SK-N-SH treated with all-trans-retinoic acid at 6 μM for 48 hours (cell line): ENCODE results near the gene PHACTR3.

Experiments
- ATAC-seq: fragments of 200-7000 bp; cut with Tn5 transposase; 3 replicates; pipeline ENCODE4 v1.9.1; 2020; ENCODE audit warnings: mild to moderate bottlenecking, moderate library complexity
- CSDC2 ChIP-seq: fragments of 250-450 bp; sonication (Bioruptor Pico); IDR thresholded peaks from 2 replicates; pipeline ENCODE4 v1.5.0; 2020; ENCODE audit warnings: mild to moderate bottlenecking, moderate library complexity
- ESRRG ChIP-seq: fragments of 250-450 bp; sonication (Bioruptor Pico); IDR thresholded peaks from 2 replicates; pipeline ENCODE4 v1.6.1; 2021; ENCODE audit warnings: mild to moderate bottlenecking
- GLIS3 ChIP-seq: fragments of 250-450 bp; sonication (Bioruptor Pico); IDR thresholded peaks from 2 replicates; pipeline ENCODE4 v1.5.0; 2020; ENCODE audit warnings: mild to moderate bottlenecking, moderate library complexity
- ISL1 ChIP-seq: fragments of 250-450 bp; sonication (Bioruptor Pico); IDR thresholded peaks from 2 replicates; pipeline ENCODE4 v2.1.2; 2022; ENCODE audit warnings: mild to moderate bottlenecking, moderate library complexity
- OSR1 ChIP-seq: fragments of 250-450 bp; sonication (Bioruptor Pico); IDR thresholded peaks from 2 replicates; pipeline ENCODE4 v1.8.0; 2022; ENCODE audit warnings: moderate library complexity, mild to moderate bottlenecking, inconsistent platforms
- PPARA ChIP-seq: fragments of 250-450 bp; sonication (Bioruptor Pico); IDR thresholded peaks from 2 replicates; pipeline ENCODE4 v1.5.0; 2020; ENCODE audit warnings: mild to moderate bottlenecking, borderline replicate concordance
- RARB ChIP-seq: fragments of 250-450 bp; sonication (Bioruptor Pico); IDR thresholded peaks from 2 replicates; pipeline ENCODE4 v1.8.0; 2021; ENCODE audit warnings: mild to moderate bottlenecking, moderate library complexity
- SNAI2 ChIP-seq: fragments of 250-450 bp; sonication (Bioruptor Pico); IDR thresholded peaks from 2 replicates; pipeline ENCODE4 v1.5.0; 2020; ENCODE audit warnings: mild to moderate bottlenecking, moderate library complexity
- TCF4 ChIP-seq: fragments of 250-450 bp; sonication (Bioruptor Pico); IDR thresholded peaks from 2 replicates; pipeline ENCODE4 v1.8.0; 2021; ENCODE audit warnings: mild to moderate bottlenecking, moderate library complexity, borderline replicate concordance
- TOX ChIP-seq: fragments of 250-450 bp; sonication (Bioruptor Pico); IDR thresholded peaks from 2 replicates; pipeline ENCODE4 v1.8.0; 2021; ENCODE audit warnings: mild to moderate bottlenecking, moderate library complexity, borderline replicate concordance
- TSHZ2 ChIP-seq: fragments of 250-450 bp; sonication (Bioruptor Pico); IDR thresholded peaks from 2 replicates; pipeline ENCODE4 v1.5.0; 2020; ENCODE audit warnings: mild to moderate bottlenecking, moderate library complexity
- ZFP3 ChIP-seq: fragments of 250-450 bp; sonication (Bioruptor Pico); IDR thresholded peaks from 2 replicates; pipeline ENCODE4 v1.5.0; 2020; ENCODE audit warnings: mild to moderate bottlenecking, moderate library complexity
- ZFP30 ChIP-seq: fragments of 450-650 bp; formaldehyde crosslinking; IDR thresholded peaks from 2 replicates; pipeline ENCODE4 v1.5.0; 2022; ENCODE audit warnings: mild to moderate bottlenecking, moderate library complexity
- ZNF70 ChIP-seq: fragments of 450-650 bp; formaldehyde crosslinking; IDR thresholded peaks from 2 replicates; pipeline ENCODE4 v1.5.0; 2020; ENCODE audit warnings: mild to moderate bottlenecking, moderate library complexity
- ZNF8 ChIP-seq: fragments of 450-650 bp; formaldehyde crosslinking; IDR thresholded peaks from 2 replicates; pipeline ENCODE4 v1.5.0; 2020; ENCODE audit warnings: mild to moderate bottlenecking, moderate library complexity
- TF ChIP-seq, protein P1 (sequence below): fragments of 250-450 bp; sonication (Bioruptor Pico); IDR thresholded peaks from 2 replicates; pipeline ENCODE4 v1.5.1; 2021; ENCODE audit warnings: mild to moderate bottlenecking, moderate library complexity
- TF ChIP-seq, protein P2 (sequence below): fragments of 250-450 bp; sonication (Bioruptor Pico); IDR thresholded peaks from 2 replicates; pipeline ENCODE4 v1.5.1; 2020; ENCODE audit warnings: low read depth, mild to moderate bottlenecking, moderate library complexity
- TF ChIP-seq, protein P3 (sequence below): fragments of 250-450 bp; sonication (Bioruptor Pico); IDR thresholded peaks from 2 replicates; pipeline ENCODE4 v1.8.0; 2020; ENCODE audit warnings: mild to moderate bottlenecking, moderate library complexity, borderline replicate concordance

PHACTR3 gene

DNA sequence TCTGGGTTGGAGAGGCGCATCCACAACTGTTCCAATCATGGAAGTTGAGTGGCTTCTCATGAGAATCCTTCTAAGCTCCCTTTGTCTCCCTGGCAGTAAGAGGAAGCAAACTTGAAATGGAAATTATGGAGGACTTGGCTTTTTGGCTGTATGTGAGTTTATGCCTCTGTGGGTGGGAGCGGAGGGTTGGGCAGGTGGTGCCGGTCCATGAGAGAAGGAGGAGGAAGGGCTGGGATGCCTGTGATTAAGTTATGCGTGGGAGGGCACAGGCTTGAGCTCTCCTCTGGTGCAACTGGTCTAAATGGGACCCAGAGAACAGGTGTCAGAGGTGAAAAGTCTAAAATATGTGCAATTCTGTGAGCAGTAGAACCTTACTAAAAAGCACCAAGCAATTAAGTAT lies 2.2 kb downstream of the PHACTR3 start:
- TF ChIP-seq, protein P1, sequence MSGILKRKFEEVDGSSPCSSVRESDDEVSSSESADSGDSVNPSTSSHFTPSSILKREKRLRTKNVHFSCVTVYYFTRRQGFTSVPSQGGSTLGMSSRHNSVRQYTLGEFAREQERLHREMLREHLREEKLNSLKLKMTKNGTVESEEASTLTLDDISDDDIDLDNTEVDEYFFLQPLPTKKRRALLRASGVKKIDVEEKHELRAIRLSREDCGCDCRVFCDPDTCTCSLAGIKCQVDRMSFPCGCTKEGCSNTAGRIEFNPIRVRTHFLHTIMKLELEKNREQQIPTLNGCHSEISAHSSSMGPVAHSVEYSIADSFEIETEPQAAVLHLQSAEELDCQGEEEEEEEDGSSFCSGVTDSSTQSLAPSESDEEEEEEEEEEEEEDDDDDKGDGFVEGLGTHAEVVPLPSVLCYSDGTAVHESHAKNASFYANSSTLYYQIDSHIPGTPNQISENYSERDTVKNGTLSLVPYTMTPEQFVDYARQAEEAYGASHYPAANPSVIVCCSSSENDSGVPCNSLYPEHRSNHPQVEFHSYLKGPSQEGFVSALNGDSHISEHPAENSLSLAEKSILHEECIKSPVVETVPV (CRISPR knock-in tag), result no peak
- TF ChIP-seq GLIS3 (CRISPR knock-in tag), result no peak
- TF ChIP-seq ZNF8 (CRISPR knock-in tag), result no peak
- TF ChIP-seq ZFP3 (CRISPR knock-in tag), result no peak
- TF ChIP-seq, protein P2, sequence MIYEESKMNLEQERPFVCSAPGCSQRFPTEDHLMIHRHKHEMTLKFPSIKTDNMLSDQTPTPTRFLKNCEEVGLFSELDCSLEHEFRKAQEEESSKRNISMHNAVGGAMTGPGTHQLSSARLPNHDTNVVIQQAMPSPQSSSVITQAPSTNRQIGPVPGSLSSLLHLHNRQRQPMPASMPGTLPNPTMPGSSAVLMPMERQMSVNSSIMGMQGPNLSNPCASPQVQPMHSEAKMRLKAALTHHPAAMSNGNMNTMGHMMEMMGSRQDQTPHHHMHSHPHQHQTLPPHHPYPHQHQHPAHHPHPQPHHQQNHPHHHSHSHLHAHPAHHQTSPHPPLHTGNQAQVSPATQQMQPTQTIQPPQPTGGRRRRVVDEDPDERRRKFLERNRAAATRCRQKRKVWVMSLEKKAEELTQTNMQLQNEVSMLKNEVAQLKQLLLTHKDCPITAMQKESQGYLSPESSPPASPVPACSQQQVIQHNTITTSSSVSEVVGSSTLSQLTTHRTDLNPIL, result no peak
- TF ChIP-seq CSDC2, result no peak
- TF ChIP-seq, protein P3, sequence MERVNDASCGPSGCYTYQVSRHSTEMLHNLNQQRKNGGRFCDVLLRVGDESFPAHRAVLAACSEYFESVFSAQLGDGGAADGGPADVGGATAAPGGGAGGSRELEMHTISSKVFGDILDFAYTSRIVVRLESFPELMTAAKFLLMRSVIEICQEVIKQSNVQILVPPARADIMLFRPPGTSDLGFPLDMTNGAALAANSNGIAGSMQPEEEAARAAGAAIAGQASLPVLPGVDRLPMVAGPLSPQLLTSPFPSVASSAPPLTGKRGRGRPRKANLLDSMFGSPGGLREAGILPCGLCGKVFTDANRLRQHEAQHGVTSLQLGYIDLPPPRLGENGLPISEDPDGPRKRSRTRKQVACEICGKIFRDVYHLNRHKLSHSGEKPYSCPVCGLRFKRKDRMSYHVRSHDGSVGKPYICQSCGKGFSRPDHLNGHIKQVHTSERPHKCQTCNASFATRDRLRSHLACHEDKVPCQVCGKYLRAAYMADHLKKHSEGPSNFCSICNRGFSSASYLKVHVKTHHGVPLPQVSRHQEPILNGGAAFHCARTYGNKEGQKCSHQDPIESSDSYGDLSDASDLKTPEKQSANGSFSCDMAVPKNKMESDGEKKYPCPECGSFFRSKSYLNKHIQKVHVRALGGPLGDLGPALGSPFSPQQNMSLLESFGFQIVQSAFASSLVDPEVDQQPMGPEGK (CRISPR knock-in tag), result no peak
- TF ChIP-seq, all 23 proteins: peak for 0
- no peak for ATAC-seq

DNA sequence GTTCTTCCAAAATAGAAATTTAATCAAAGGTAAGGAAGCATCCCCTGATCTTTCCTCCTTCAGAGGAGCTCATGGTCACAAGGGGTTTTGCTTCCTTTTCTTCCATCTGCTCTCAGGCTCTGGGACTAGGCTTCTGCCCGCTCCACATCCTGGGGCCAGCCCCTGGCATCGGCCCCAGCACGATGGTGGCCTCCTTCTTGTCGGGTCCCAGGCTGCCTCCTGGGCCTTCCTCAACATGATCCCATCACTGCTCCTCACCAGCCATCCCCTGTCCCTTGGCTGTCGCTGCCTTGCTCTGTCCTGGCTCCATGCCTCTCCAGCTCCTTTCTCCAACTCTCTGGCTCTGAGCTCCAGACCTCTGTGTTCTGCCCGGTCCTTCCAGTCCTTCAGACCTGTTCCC lies 4.1 kb downstream of the PHACTR3 start:
- TF ChIP-seq TCF4 (no peak), ZNF70 (CRISPR knock-in tag) (no peak)
- TF ChIP-seq, protein P2, result no peak
- TF ChIP-seq, protein P1 (CRISPR knock-in tag), result no peak
- TF ChIP-seq, all 23 proteins: peak for 0
- no peak for ATAC-seq

DNA sequence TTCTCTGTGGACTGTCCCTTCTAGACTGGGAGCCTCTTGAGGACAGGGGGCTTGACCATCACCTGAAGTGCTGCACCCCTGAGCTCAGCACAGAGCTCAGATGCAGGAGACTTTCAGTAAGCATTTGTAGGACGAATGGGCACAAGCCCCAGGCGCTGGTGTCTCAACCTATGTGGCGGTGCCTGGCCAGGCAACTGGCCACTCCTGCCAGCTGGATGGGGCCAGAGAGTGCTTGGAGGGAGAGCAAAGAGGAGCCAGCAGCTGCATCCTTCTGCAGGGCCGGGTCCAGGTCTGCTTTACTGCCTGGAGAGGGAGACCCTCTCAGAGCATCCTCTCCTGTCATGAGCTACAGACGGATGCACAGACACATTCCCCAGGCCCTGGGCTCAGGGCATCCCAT lies 4.5 kb downstream of the PHACTR3 start:
- no peak for TF ChIP-seq ISL1 (CRISPR knock-in tag)
- TF ChIP-seq PPARA (CRISPR knock-in tag), result no peak
- no peak for TF ChIP-seq CSDC2
- TF ChIP-seq ZNF8 (CRISPR knock-in tag), result no peak
- no peak for TF ChIP-seq ZFP30
- no peak for TF ChIP-seq ZFP3 (CRISPR knock-in tag)
- TF ChIP-seq, protein P2, result no peak
- TF ChIP-seq, protein P1 (CRISPR knock-in tag), result no peak
- no peak for TF ChIP-seq ZNF70 (CRISPR knock-in tag)
- no peak for TF ChIP-seq TOX (CRISPR knock-in tag)
- no peak for TF ChIP-seq OSR1 (CRISPR knock-in tag)
- no peak for TF ChIP-seq GLIS3 (CRISPR knock-in tag)
- TF ChIP-seq TCF4, result no peak
- no peak for TF ChIP-seq RARB (CRISPR knock-in tag)
- no peak for TF ChIP-seq TSHZ2 (CRISPR knock-in tag)
- no peak for TF ChIP-seq ESRRG
- TF ChIP-seq, protein P3 (CRISPR knock-in tag), result no peak
- TF ChIP-seq SNAI2 (CRISPR knock-in tag), result no peak
- no peak for ATAC-seq
